Breast epithelium (tissue), 3 donors: ENCODE results near the gene TCERG1L.

Source experiments
- POLR2A ChIP-seq: fragments of 450-650 bp; IDR thresholded peaks from one replicate; pipeline ENCODE4 v1.6.1; 2016; ENCODE audit warnings: antibody characterized with exemption, mild to moderate bottlenecking, moderate library complexity
- POLR2AphosphoS5 ChIP-seq, 3 donors: sonication (generic); formaldehyde crosslinking; IDR thresholded peaks; one replicate each; pipeline ENCODE4 v1.6.1; 2017; ENCODE audit warnings: antibody characterized with exemption in 3 of 3
- TF ChIP-seq, protein P1 (sequence below), 3 donors: fragments of 450-650 bp; IDR thresholded peaks; one replicate each; pipeline ENCODE4 v1.5.1; 2016 to 2017; ENCODE audit warnings: antibody characterized with exemption in 3 of 3, mild to moderate bottlenecking in 3 of 3, moderate library complexity in 3 of 3

- TF ChIP-seq, protein P1, sequence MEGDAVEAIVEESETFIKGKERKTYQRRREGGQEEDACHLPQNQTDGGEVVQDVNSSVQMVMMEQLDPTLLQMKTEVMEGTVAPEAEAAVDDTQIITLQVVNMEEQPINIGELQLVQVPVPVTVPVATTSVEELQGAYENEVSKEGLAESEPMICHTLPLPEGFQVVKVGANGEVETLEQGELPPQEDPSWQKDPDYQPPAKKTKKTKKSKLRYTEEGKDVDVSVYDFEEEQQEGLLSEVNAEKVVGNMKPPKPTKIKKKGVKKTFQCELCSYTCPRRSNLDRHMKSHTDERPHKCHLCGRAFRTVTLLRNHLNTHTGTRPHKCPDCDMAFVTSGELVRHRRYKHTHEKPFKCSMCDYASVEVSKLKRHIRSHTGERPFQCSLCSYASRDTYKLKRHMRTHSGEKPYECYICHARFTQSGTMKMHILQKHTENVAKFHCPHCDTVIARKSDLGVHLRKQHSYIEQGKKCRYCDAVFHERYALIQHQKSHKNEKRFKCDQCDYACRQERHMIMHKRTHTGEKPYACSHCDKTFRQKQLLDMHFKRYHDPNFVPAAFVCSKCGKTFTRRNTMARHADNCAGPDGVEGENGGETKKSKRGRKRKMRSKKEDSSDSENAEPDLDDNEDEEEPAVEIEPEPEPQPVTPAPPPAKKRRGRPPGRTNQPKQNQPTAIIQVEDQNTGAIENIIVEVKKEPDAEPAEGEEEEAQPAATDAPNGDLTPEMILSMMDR (IDR thresholded peaks at IDR 0.05), result no peak
- no peak for TF ChIP-seq POLR2A
- TF ChIP-seq POLR2AphosphoS5 (IDR thresholded peaks at IDR 0.05), result no peak
Measured at GRCh38 chr10:131274133-131274880, 37.2 kb downstream of the TCERG1L start.
